DND-41 (cell line): ENCODE results near the gene NXN.

Experiments
- ATAC-seq: fragments of 200-7000 bp; cut with Tn5 transposase; 3 replicates; pipeline ENCODE4 v1.9.1; 2021; ENCODE audit warnings: low read depth; ENCODE audit not compliant: insufficient read depth
- DNase-seq: peaks from one replicate; pipeline ENCODE4 v3.0.0-alpha.2; 2020
- H2AFZ ChIP-seq: 2 replicates; pipeline ENCODE4 v1.6.0; 2012; ENCODE audit warnings: low read depth, low read length
- H3K27ac ChIP-seq: 2 replicates; pipeline ENCODE4 v1.5.1; 2012; ENCODE audit warnings: low read length, inconsistent platforms
- H3K27me3 ChIP-seq: fragments of 200-600 bp; sonication (generic); 2 replicates; pipeline ENCODE4 v1.6.0; 2012; ENCODE audit warnings: low read length, mild to moderate bottlenecking, inconsistent platforms; ENCODE audit not compliant: insufficient read depth, poor library complexity
- H3K36me3 ChIP-seq: 2 replicates; pipeline ENCODE4 v1.5.1; 2012; ENCODE audit warnings: low read length, inconsistent platforms; ENCODE audit not compliant: insufficient read depth
- H3K4me1 ChIP-seq: 2 replicates; pipeline ENCODE4 v1.5.1; 2012; ENCODE audit warnings: mild to moderate bottlenecking, low read length; ENCODE audit not compliant: insufficient read depth
- H3K4me2 ChIP-seq: 2 replicates; pipeline ENCODE4 v1.6.0; 2012; ENCODE audit warnings: mild to moderate bottlenecking, moderate library complexity, low read length, inconsistent platforms; ENCODE audit not compliant: insufficient read depth
- H3K4me3 ChIP-seq, 2 experiments: fragments of 200-600 bp in 1 of 2; shearing (Covaris generic) in 1 of 2; 2 replicates each; pipeline ENCODE4 v1.5.1; 2012 to 2016; ENCODE audit warnings: inconsistent platforms in 2 of 2, low read length in 2 of 2, mild to moderate bottlenecking in 2 of 2, low read depth in 1 of 2, moderate library complexity in 1 of 2
- H3K79me2 ChIP-seq: 2 replicates; pipeline ENCODE4 v1.6.0; 2012; ENCODE audit warnings: low read length, inconsistent platforms; ENCODE audit not compliant: insufficient read depth
- H3K9ac ChIP-seq: 2 replicates; pipeline ENCODE4 v1.6.0; 2012; ENCODE audit warnings: low read depth, mild to moderate bottlenecking, inconsistent platforms, low read length, moderate library complexity
- H3K9me3 ChIP-seq: 2 replicates; pipeline ENCODE4 v1.5.1; 2012; ENCODE audit warnings: low read length, moderate library complexity, mild to moderate bottlenecking, inconsistent platforms; ENCODE audit not compliant: insufficient read depth, severe bottlenecking
- H4K20me1 ChIP-seq: 2 replicates; pipeline ENCODE4 v1.6.0; 2012; ENCODE audit warnings: low read length; ENCODE audit not compliant: insufficient read depth
- CTCF ChIP-seq: IDR thresholded peaks from 2 replicates; pipeline ENCODE4 v1.5.1; 2012; ENCODE audit warnings: borderline replicate concordance, low read length, moderate library complexity, mild to moderate bottlenecking; ENCODE audit not compliant: poor library complexity, severe bottlenecking; ENCODE audit errors: extremely low read depth
- EZH2 ChIP-seq: IDR thresholded peaks from 3 replicates; pipeline ENCODE4 v1.6.1; 2012; ENCODE audit warnings: borderline replicate concordance, low read depth, mild to moderate bottlenecking, moderate library complexity, low read length, inconsistent platforms; ENCODE audit not compliant: severe bottlenecking

NXN gene

GRCh38 chr17:863880-864279 is 115.7 kb downstream of the NXN start:
- H2AFZ ChIP-seq, result no peak overlapping the region
- no peaks in the 10 kb centered on the region for H4K20me1 ChIP-seq
- H3K79me2 ChIP-seq, result no peaks in the 10 kb centered on the region
- no peaks in the 10 kb centered on the region for H3K27me3 ChIP-seq
- H3K36me3 ChIP-seq, result no peaks in the 10 kb centered on the region
- H3K27ac ChIP-seq, result no peak overlapping the region
- no peak overlapping the region for H3K4me2 ChIP-seq
- no peaks in the 10 kb centered on the region for H3K4me1 ChIP-seq
- ATAC-seq (no peak), DNase-seq (no peak)
- TF ChIP-seq EZH2, result no peak
- TF ChIP-seq CTCF, result no peak
- no peak overlapping the region for H3K4me3 ChIP-seq
- H3K9me3 ChIP-seq, result no peaks in the 10 kb centered on the region
- H3K9ac ChIP-seq, result no peak overlapping the region

- Histone ChIP-seq H3K9me3 (no peaks in the 10 kb centered on the region), H3K4me3 (no peak overlapping the region), H3K4me2 (no peak overlapping the region), H3K4me1 (no peaks in the 10 kb centered on the region), H3K36me3 (no peaks in the 10 kb centered on the region), H2AFZ (no peak overlapping the region), H3K27me3 (no peaks in the 10 kb centered on the region), H3K79me2 (no peaks in the 10 kb centered on the region), H3K27ac (no peak overlapping the region), H3K9ac (no peak overlapping the region), H4K20me1 (no peaks in the 10 kb centered on the region)
- TF ChIP-seq CTCF (no peak), EZH2 (no peak)
- DNase-seq, result no peak
- ATAC-seq, result no peak
Measured at GRCh38 chr17:862582-862981, 117.0 kb downstream of the NXN start.

GRCh38 chr17:861364-861763 is 118.2 kb downstream of the NXN start:
- no peaks in the 10 kb centered on the region for H3K79me2 ChIP-seq
- no peak overlapping the region for H3K4me3 ChIP-seq
- no peak overlapping the region for H3K4me2 ChIP-seq
- no peaks in the 10 kb centered on the region for H4K20me1 ChIP-seq
- no peak overlapping the region for H3K9ac ChIP-seq
- no peak overlapping the region for H3K27ac ChIP-seq
- H2AFZ ChIP-seq, result no peak overlapping the region
- H3K36me3 ChIP-seq, result no peaks in the 10 kb centered on the region
- DNase-seq, result no peak
- no peak for ATAC-seq
- H3K9me3 ChIP-seq, result no peaks in the 10 kb centered on the region
- no peaks in the 10 kb centered on the region for H3K27me3 ChIP-seq
- TF ChIP-seq EZH2 (no peak), CTCF (no peak)
- H3K4me1 ChIP-seq, result no peaks in the 10 kb centered on the region

GRCh38 chr17:860805-861204 is 118.8 kb downstream of the NXN start:
- no peaks in the 10 kb centered on the region for H4K20me1 ChIP-seq
- DNase-seq (no peak), ATAC-seq (no peak)
- no peak overlapping the region for H3K27ac ChIP-seq
- H2AFZ ChIP-seq, result no peak overlapping the region
- no peak overlapping the region for H3K4me2 ChIP-seq
- no peaks in the 10 kb centered on the region for H3K9me3 ChIP-seq
- no peaks in the 10 kb centered on the region for H3K79me2 ChIP-seq
- no peaks in the 10 kb centered on the region for H3K27me3 ChIP-seq
- H3K4me1 ChIP-seq, result no peaks in the 10 kb centered on the region
- TF ChIP-seq EZH2, result no peak
- TF ChIP-seq CTCF, result no peak
- H3K36me3 ChIP-seq, result no peaks in the 10 kb centered on the region
- H3K4me3 ChIP-seq, result no peak overlapping the region
- no peak overlapping the region for H3K9ac ChIP-seq
